GM12865 (cell line): ENCODE results near the gene PDE4D.

Source experiments
- DNase-seq: peaks from one replicate; pipeline ENCODE4 v3.0.0; 2010; ENCODE audit warnings: low read depth
- H3K4me3 ChIP-seq: 2 replicates; pipeline ENCODE4 v1.5.1; 2011; ENCODE audit warnings: mild to moderate bottlenecking, low read depth, low read length, control low read depth
- CTCF ChIP-seq: IDR thresholded peaks from 2 replicates; pipeline ENCODE4 v1.5.1; 2011; ENCODE audit warnings: low read length, control low read depth, low read depth, inconsistent platforms; ENCODE audit not compliant: insufficient read depth; ENCODE audit errors: missing control alignments

PDE4D gene

GRCh38 chr5:58944221-58944620, 949.3 kb downstream of the PDE4D start:
- H3K4me3 ChIP-seq = no peak overlapping the region
- TF ChIP-seq CTCF = no peak
- no peak for DNase-seq

- no peak for TF ChIP-seq CTCF
- no peak overlapping the region for H3K4me3 ChIP-seq
- no peak for DNase-seq
Measured at GRCh38 chr5:58940446-58940845, 953.1 kb downstream of the PDE4D start.

- DNase-seq = no peak
- TF ChIP-seq CTCF = no peak
- no peak overlapping the region for H3K4me3 ChIP-seq
Measured at GRCh38 chr5:58939664-58940063, 953.9 kb downstream of the PDE4D start.

GRCh38 chr5:58938563-58939424, 954.7 kb downstream of the PDE4D start:
- no peak for DNase-seq
- TF ChIP-seq CTCF = no peak

GRCh38 chr5:58937031-58937681, 956.4 kb downstream of the PDE4D start:
- no peak overlapping the region for H3K4me3 ChIP-seq
- TF ChIP-seq CTCF = no peak
- no peak for DNase-seq

More at GRCh38 chr5:58938563-58939424, 954.7 kb downstream of the PDE4D start:
- H3K4me3 ChIP-seq = no peak overlapping the region

GRCh38 chr5:58934629-58935097, 958.9 kb downstream of the PDE4D start:
- no peak for TF ChIP-seq CTCF
- DNase-seq = no peak
- no peak overlapping the region for H3K4me3 ChIP-seq
